AG04450 (cell line): ENCODE data around the gene CD46. TPM values are rescaled to one million over a fixed set of nuclear protein-coding genes. Genes with fewer than 3 reads are reported as not detected.
"Not testable (repeated sequence)": the region's sequence is repeated elsewhere in the genome, so short reads cannot be mapped to it uniquely, and the experiment has no call there.

Experiments used
- CTCF ChIA-PET: fragments of 300-600, 350-600 bp; formaldehyde crosslinking; extraction: SDS; loops from one replicate; lab custom pipeline; 2022; ENCODE audit warnings: antibody characterized with exemption, inconsistent platforms; lab: Charles Lee
- POLR2A ChIA-PET: fragments of 350-600 bp; formaldehyde crosslinking; extraction: SDS; loops from one replicate; lab custom pipeline; 2021; ENCODE audit warnings: antibody characterized with exemption, inconsistent platforms; lab: Yijun Ruan, JAX
- DNase-seq: peaks from one replicate; pipeline ENCODE4 v3.0.0-alpha.2; 2011; ENCODE audit warnings: low read depth, low spot score
- H3K27ac ChIP-seq: one replicate; pipeline ENCODE4 v1.5.1; 2012; ENCODE audit warnings: low read depth, low read length, control low read depth
- H3K27me3 ChIP-seq: one replicate; pipeline ENCODE4 v1.6.0; 2012; ENCODE audit warnings: low read length; ENCODE audit not compliant: control insufficient read depth, insufficient read depth
- H3K4me3 ChIP-seq: 2 replicates; pipeline ENCODE4 v1.5.1; 2011; ENCODE audit warnings: mild to moderate bottlenecking, low read depth, low read length, control low read depth
- H3K9me3 ChIP-seq: 2 replicates; pipeline ENCODE4 v1.5.1; 2012; ENCODE audit warnings: low read length; ENCODE audit not compliant: control insufficient read depth, insufficient read depth
- polyA plus RNA-seq: library from polyadenylated mRNA; depleted of rRNA; stranded (reverse); fragments of >200 nt; gene quantifications from 2 replicates; pipeline ENCODE4 v1.2.3, GENCODE V29; 2011
- TF ChIP-seq, protein P1 (sequence below): IDR thresholded peaks from 2 replicates; pipeline ENCODE4 v1.5.1; 2011; ENCODE audit warnings: low read depth, low read length, control low read depth, inconsistent platforms

CD46 gene
- polyA plus RNA-seq, 1 experiment = 148 TPM

- TF ChIP-seq, protein P1, sequence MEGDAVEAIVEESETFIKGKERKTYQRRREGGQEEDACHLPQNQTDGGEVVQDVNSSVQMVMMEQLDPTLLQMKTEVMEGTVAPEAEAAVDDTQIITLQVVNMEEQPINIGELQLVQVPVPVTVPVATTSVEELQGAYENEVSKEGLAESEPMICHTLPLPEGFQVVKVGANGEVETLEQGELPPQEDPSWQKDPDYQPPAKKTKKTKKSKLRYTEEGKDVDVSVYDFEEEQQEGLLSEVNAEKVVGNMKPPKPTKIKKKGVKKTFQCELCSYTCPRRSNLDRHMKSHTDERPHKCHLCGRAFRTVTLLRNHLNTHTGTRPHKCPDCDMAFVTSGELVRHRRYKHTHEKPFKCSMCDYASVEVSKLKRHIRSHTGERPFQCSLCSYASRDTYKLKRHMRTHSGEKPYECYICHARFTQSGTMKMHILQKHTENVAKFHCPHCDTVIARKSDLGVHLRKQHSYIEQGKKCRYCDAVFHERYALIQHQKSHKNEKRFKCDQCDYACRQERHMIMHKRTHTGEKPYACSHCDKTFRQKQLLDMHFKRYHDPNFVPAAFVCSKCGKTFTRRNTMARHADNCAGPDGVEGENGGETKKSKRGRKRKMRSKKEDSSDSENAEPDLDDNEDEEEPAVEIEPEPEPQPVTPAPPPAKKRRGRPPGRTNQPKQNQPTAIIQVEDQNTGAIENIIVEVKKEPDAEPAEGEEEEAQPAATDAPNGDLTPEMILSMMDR = no peak
- CTCF ChIA-PET = no interaction called here
- H3K4me3 ChIP-seq = no peak overlapping the region
- no peaks in the 10 kb centered on the region for H3K9me3 ChIP-seq
- POLR2A ChIA-PET = no interaction called here
- no peak overlapping the region for H3K27ac ChIP-seq
- DNase-seq = no peak
- no peaks in the 10 kb centered on the region for H3K27me3 ChIP-seq
Observed at GRCh38 chr1:207762622-207763021, 10.8 kb downstream of the CD46 start.

DNA sequence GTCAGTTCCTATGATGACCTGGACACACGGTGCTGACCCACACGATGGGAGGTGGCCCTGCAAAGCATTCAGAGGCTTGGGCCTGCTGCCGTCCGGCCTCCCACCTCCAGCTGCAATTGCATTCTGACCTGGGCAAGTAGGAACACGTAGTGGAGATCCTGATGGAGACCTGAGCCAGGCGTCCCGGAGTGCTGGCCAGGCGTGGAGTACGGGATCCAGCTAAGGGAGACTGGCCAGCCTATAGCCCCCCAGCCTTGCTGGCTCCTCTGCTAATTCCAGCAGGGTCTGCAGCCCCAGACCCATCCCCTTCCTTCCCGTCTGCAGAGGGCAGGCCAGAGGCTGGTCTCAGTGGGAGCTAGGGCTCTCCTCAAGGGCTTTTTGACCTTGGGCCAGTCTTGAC lies 11.2 kb downstream of the CD46 start:
- Histone ChIP-seq H3K9me3 (no peaks in the 10 kb centered on the region), H3K27me3 (no peaks in the 10 kb centered on the region), H3K27ac (no peak overlapping the region), H3K4me3 (no peak overlapping the region)
- TF ChIP-seq, protein P1 = no peak
- CTCF ChIA-PET = no interaction called here
- DNase-seq = no peak
- POLR2A ChIA-PET = no interaction called here

GRCh38 chr1:207763972-207764371 lies 12.1 kb downstream of the CD46 start:
- no peak overlapping the region for H3K27ac ChIP-seq
- H3K4me3 ChIP-seq = no peak overlapping the region
- ChIA-PET POLR2A (no interaction called here), CTCF (interaction anchor here (0.6 kb wide), 1 partner anchor 87 kb away, joined by 4 read pairs; no protein-coding TSS in a partner anchor)
- no peaks in the 10 kb centered on the region for H3K27me3 ChIP-seq
- TF ChIP-seq, protein P1 = no peak
- no peaks in the 10 kb centered on the region for H3K9me3 ChIP-seq
- DNase-seq = no peak

DNA sequence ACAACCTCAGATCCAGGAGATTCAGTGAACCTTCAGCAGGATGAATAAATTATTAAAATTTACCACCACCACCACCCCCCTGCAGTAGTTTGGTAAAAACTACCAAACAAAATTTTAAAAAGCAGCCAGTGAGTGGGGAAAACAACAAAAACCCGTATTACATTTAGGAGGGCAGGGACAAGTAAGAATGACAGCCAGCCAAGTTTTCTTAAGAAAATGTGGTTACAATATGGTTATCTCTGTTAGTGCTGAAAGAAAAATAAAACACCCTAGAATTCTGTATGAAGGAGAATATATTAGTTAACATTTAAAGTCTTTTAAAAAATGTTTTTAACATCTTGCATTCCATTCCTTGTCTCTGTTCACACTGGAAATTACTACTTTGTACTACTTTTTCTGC lies 14.7 kb downstream of the CD46 start:
- ChIA-PET CTCF (no interaction called here), POLR2A (no interaction called here)
- Histone ChIP-seq H3K27me3 (no peaks in the 10 kb centered on the region), H3K4me3 (no peak overlapping the region), H3K27ac (no peak overlapping the region), H3K9me3 (no peaks in the 10 kb centered on the region)
- TF ChIP-seq, protein P1 = no peak
- no peak for DNase-seq

- H3K9me3 ChIP-seq, DNase-seq, H3K27me3 ChIP-seq, H3K27ac ChIP-seq, H3K4me3 ChIP-seq, POLR2A ChIA-PET, CTCF ChIA-PET: not testable (repeated sequence)
Observed at GRCh38 chr1:207770514-207770913, 18.7 kb downstream of the CD46 start.

GRCh38 chr1:207776045-207776444 lies 24.2 kb downstream of the CD46 start:
- CTCF ChIA-PET, H3K27me3 ChIP-seq, H3K4me3 ChIP-seq, H3K27ac ChIP-seq, DNase-seq, H3K9me3 ChIP-seq: not testable (repeated sequence)
- POLR2A ChIA-PET = interaction anchor here (0.6 kb wide), 1 partner anchor 14 kb away, joined by 12 read pairs; no protein-coding TSS in a partner anchor

- POLR2A ChIA-PET, H3K27ac ChIP-seq, H3K4me3 ChIP-seq, H3K9me3 ChIP-seq, H3K27me3 ChIP-seq, DNase-seq: not testable (repeated sequence)
- CTCF ChIA-PET = interaction anchor here (1.0 kb wide), 1 partner anchor 20 kb away, joined by 4 read pairs; no protein-coding TSS in a partner anchor
Observed at GRCh38 chr1:207777412-207777811, 25.6 kb downstream of the CD46 start.
